ENCODE data around the gene DPY19L2. TPM values are rescaled to one million over a fixed set of nuclear protein-coding genes. Genes with fewer than 3 reads are reported as not detected.
"Not testable (repeated sequence)": the region's sequence is repeated elsewhere in the genome, so short reads cannot be mapped to it uniquely, and the experiment has no call there.

Gene DPY19L2
- total RNA-seq, 1 donor from 2014 or later: 13.9 TPM

DNA sequence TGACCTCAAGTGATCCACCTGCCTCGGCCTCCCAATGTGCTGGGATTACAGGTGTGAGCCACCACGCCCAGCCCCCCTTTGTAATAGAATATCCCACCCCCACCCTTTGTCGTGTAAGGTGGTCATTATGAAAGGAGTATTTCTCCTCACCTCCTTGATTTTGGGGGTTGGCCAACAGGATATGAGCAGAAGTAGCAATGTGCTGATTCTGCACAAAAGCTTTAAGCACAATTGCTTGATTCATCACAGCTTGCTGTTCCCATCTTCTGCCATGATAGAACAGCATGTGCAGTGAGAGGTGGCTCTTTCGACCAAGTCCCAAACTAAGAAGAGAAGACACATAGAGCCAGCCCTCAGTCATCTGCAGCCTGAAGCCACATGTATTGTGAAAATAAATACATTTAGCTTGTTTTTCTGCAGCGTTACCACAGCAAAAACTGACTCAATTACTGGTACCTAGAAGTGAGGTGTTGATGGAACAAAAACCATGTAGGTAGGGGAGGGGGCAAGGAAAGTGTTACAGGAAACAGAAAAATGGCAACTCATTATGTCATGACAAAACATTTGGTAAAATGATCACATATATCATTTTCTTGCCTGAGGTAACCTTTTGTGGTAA, 122.9 kb downstream of the DPY19L2 start:
- H3K27me3 Mint-ChIP-seq (ENCODE audit: unreplicated experiment); H3K4me3 Mint-ChIP-seq (ENCODE audit: unreplicated experiment): not testable (repeated sequence)

DNA sequence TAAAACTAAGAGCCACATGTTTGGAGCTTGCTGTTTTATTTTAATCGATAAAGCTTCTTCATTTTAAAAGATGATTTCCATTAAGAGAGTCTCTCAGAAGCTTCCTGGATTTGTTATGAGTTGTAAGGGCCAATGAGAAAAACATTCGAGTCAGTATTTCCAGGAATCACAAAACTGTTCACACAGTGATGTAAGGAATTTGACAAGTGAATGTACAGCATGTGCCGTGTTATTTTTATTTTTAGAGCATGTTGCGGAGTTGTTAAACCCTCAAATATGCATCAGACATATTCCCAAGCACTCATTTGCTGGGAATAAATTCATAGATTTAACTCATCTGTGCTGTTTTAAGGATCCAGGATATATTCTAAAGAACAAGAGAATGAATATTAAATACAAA, 129.6 kb downstream of the DPY19L2 start:
- not testable (repeated sequence) for H3K36me3 Mint-ChIP-seq (ENCODE audit: unreplicated experiment); DNase-seq (ENCODE audit: extremely low spot score, unreplicated experiment); H3K4me1 Mint-ChIP-seq (ENCODE audit: unreplicated experiment)

More for the DNA sequence above, 122.9 kb downstream of the DPY19L2 start:
- not testable (repeated sequence) for DNase-seq (ENCODE audit: extremely low spot score, unreplicated experiment); H3K4me1 Mint-ChIP-seq (ENCODE audit: unreplicated experiment); H3K9me3 Mint-ChIP-seq (ENCODE audit: unreplicated experiment); H3K36me3 Mint-ChIP-seq (ENCODE audit: unreplicated experiment); H3K27ac Mint-ChIP-seq (ENCODE audit: unreplicated experiment)

DNA sequence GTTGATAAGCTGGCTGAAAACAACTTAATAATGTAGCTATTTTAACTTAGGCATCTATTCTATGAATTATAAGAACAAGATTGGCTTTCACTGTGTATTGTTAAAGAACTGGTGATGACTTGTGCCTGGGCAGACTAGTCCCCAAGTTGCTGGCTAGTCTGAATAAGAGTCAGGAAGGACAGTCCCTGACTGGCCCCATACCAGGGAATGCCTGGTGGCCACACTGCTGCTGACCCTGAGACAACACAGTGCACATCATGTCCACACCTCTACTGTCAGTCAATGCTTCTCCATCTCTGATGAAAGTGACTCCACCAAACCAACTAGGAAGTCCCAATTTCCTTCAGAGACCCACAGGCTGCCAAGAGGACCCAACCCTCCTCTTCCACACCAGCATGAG, 130.5 kb downstream of the DPY19L2 start:
- not testable (repeated sequence) for H3K9me3 Mint-ChIP-seq (ENCODE audit: unreplicated experiment); H3K27ac Mint-ChIP-seq (ENCODE audit: unreplicated experiment); H3K4me1 Mint-ChIP-seq (ENCODE audit: unreplicated experiment); H3K4me3 Mint-ChIP-seq (ENCODE audit: unreplicated experiment); H3K36me3 Mint-ChIP-seq (ENCODE audit: unreplicated experiment); H3K27me3 Mint-ChIP-seq (ENCODE audit: unreplicated experiment); DNase-seq (ENCODE audit: extremely low spot score, unreplicated experiment)

More for the DNA sequence above, 129.6 kb downstream of the DPY19L2 start:
- not testable (repeated sequence) for H3K4me3 Mint-ChIP-seq (ENCODE audit: unreplicated experiment); H3K27ac Mint-ChIP-seq (ENCODE audit: unreplicated experiment); H3K27me3 Mint-ChIP-seq (ENCODE audit: unreplicated experiment); H3K9me3 Mint-ChIP-seq (ENCODE audit: unreplicated experiment)

DNA sequence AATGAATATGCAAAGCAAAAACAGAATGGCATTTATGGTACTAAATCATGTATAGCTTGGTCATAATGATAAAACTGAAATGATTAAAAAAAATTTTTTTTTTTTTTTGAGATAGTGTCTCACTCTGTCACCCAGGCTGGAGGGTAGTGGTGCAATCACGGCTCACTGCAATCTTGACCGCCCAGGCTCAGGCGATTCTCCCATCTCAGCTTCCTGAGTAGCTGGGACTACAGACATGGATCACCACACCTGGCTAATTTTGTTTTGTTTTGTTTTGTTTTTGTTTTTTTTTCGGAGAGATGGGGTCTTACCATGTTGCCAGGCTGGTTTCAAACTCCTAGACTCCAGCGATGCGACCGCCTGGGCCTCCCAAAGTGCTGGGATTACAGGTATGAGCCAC, 138.7 kb downstream of the DPY19L2 start:
- H3K9me3 Mint-ChIP-seq (ENCODE audit: unreplicated experiment): peaks cover 14% of the 10 kb centered on the region
- not testable (repeated sequence) for DNase-seq (ENCODE audit: extremely low spot score, unreplicated experiment); H3K4me1 Mint-ChIP-seq (ENCODE audit: unreplicated experiment); H3K4me3 Mint-ChIP-seq (ENCODE audit: unreplicated experiment); H3K27ac Mint-ChIP-seq (ENCODE audit: unreplicated experiment); H3K27me3 Mint-ChIP-seq (ENCODE audit: unreplicated experiment); H3K36me3 Mint-ChIP-seq (ENCODE audit: unreplicated experiment)

DNA sequence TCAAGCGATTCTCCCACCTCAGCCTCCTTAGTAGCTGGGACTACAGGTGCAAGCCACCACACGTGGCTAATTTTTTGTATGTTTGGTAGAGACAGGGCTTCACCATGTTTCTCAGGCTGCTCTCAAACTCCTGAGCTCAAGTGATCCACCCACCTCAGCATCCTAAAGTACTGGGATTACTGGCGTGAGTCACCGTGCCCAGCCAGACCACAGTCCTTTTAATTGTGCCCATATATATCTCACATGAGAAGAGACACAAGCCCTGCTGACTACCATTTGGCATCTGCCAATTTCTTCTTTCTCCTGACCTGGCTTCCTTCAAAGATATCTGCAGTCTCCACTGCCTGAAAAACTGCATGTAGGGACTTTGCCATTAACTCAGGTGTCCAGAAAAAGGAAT, 142.5 kb downstream of the DPY19L2 start:
- H3K4me3 Mint-ChIP-seq (ENCODE audit: unreplicated experiment): no peak overlapping the region
- H3K9me3 Mint-ChIP-seq (ENCODE audit: unreplicated experiment): peaks cover 14% of the 10 kb centered on the region
- TF ChIP-seq, protein P1, sequence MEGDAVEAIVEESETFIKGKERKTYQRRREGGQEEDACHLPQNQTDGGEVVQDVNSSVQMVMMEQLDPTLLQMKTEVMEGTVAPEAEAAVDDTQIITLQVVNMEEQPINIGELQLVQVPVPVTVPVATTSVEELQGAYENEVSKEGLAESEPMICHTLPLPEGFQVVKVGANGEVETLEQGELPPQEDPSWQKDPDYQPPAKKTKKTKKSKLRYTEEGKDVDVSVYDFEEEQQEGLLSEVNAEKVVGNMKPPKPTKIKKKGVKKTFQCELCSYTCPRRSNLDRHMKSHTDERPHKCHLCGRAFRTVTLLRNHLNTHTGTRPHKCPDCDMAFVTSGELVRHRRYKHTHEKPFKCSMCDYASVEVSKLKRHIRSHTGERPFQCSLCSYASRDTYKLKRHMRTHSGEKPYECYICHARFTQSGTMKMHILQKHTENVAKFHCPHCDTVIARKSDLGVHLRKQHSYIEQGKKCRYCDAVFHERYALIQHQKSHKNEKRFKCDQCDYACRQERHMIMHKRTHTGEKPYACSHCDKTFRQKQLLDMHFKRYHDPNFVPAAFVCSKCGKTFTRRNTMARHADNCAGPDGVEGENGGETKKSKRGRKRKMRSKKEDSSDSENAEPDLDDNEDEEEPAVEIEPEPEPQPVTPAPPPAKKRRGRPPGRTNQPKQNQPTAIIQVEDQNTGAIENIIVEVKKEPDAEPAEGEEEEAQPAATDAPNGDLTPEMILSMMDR (IDR thresholded peaks at IDR 0.05): no peak
- H3K36me3 Mint-ChIP-seq (ENCODE audit: unreplicated experiment): no peaks in the 10 kb centered on the region
- H3K4me1 Mint-ChIP-seq (ENCODE audit: unreplicated experiment): no peaks in the 10 kb centered on the region
- H3K27ac Mint-ChIP-seq (ENCODE audit: unreplicated experiment): no peak overlapping the region
- H3K27me3 Mint-ChIP-seq (ENCODE audit: unreplicated experiment): no peaks in the 10 kb centered on the region
- DNase-seq (ENCODE audit: extremely low spot score, unreplicated experiment): no peak

DNA sequence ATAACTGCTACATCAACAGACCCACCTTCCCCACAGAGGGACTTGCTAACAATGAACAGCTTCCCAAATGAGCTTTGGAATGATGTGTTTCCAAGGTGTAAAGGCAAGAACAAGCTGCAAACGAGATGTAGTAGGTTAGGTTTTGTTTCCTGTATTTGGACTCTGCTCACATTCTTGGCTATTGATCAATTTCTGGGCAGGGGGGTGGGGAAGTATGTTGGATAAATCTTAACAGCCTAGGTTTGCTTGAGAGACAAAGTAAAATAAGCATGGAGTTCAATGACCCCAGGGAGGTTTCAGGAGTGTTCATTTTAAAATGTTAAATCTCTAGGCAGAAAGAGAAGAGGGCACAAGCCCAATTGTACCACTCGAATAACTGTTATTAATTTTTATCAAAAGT, 146.6 kb downstream of the DPY19L2 start:
- TF ChIP-seq, protein P1 (IDR thresholded peaks at IDR 0.05): no peak
- H3K27ac Mint-ChIP-seq (ENCODE audit: unreplicated experiment): no peak overlapping the region
- peaks cover 5% of the 10 kb centered on the region for H3K27me3 Mint-ChIP-seq (ENCODE audit: unreplicated experiment)
- no peaks in the 10 kb centered on the region for H3K4me1 Mint-ChIP-seq (ENCODE audit: unreplicated experiment)
- no peak for DNase-seq (ENCODE audit: extremely low spot score, unreplicated experiment)
- H3K9me3 Mint-ChIP-seq (ENCODE audit: unreplicated experiment): no peaks in the 10 kb centered on the region
- no peaks in the 10 kb centered on the region for H3K36me3 Mint-ChIP-seq (ENCODE audit: unreplicated experiment)
- no peak overlapping the region for H3K4me3 Mint-ChIP-seq (ENCODE audit: unreplicated experiment)

Other genes starting within 250 kb of the DPY19L2 start
- gene RXYLT1, start 111.4 kb upstream of the DPY19L2 start, total RNA-seq: 18.6 and 22.2 TPM in 2 replicates
- 11.0 and 11.7 TPM in 2 replicates for gene SRGAP1, start 176.2 kb upstream of the DPY19L2 start, total RNA-seq